ENCODE results near the gene NAV3. TPM values are rescaled to one million over a fixed set of nuclear protein-coding genes. Genes with fewer than 3 reads are reported as not detected.

NAV3 gene
- not detected for total RNA-seq

- ChIA-PET CTCF (no interaction called here), POLR2A (no interaction called here)
- no peak within 1 kb of the TSS for H3K27ac Mint-ChIP-seq
- DNase-seq (no peak), ATAC-seq (no peak)
- no peaks in the 10 kb centered on the region for H3K9me3 Mint-ChIP-seq (ENCODE audit: insufficient read depth)
- no peaks in the 10 kb centered on the region for H3K36me3 Mint-ChIP-seq (ENCODE audit: low read depth)
- no peaks in the 10 kb centered on the region for H3K4me1 Mint-ChIP-seq (ENCODE audit: low read depth)
- H3K4me3 Mint-ChIP-seq, result no peak within 1 kb of the TSS
- H3K27me3 Mint-ChIP-seq (ENCODE audit: low read depth), result no peaks in the 10 kb centered on the region
Observed at GRCh38 chr12:77830583-77831351, at the start of gene NAV3. NAV3 (plus strand) TSS chr12:77830894; CDS start chr12:77831462, 568 bp downstream.

GRCh38 chr12:77782034-77782433 lies 48.7 kb upstream of the NAV3 start:
- POLR2A ChIA-PET, result no interaction called here
- Mint-ChIP-seq H3K4me1 (ENCODE audit: low read depth) (no peaks in the 10 kb centered on the region), H3K27ac (no peak overlapping the region), H3K36me3 (ENCODE audit: low read depth) (no peaks in the 10 kb centered on the region), H3K4me3 (no peak overlapping the region), H3K27me3 (ENCODE audit: low read depth) (no peaks in the 10 kb centered on the region), H3K9me3 (ENCODE audit: insufficient read depth) (no peaks in the 10 kb centered on the region)
- DNase-seq, result no peak
- CTCF ChIA-PET, result no interaction called here
- no peak for ATAC-seq

- Mint-ChIP-seq H3K36me3 (ENCODE audit: low read depth) (no peaks in the 10 kb centered on the region), H3K27me3 (ENCODE audit: low read depth) (no peaks in the 10 kb centered on the region), H3K27ac (no peak overlapping the region), H3K4me3 (no peak overlapping the region), H3K4me1 (ENCODE audit: low read depth) (no peaks in the 10 kb centered on the region), H3K9me3 (ENCODE audit: insufficient read depth) (no peaks in the 10 kb centered on the region)
- DNase-seq (no peak), ATAC-seq (no peak)
- ChIA-PET CTCF (no interaction called here), POLR2A (no interaction called here)
Observed at GRCh38 chr12:77782766-77783165, 47.9 kb upstream of the NAV3 start.

- Mint-ChIP-seq H3K4me1 (ENCODE audit: low read depth) (no peaks in the 10 kb centered on the region), H3K27me3 (ENCODE audit: low read depth) (no peaks in the 10 kb centered on the region), H3K36me3 (ENCODE audit: low read depth) (no peaks in the 10 kb centered on the region), H3K9me3 (ENCODE audit: insufficient read depth) (no peaks in the 10 kb centered on the region), H3K4me3 (no peak overlapping the region), H3K27ac (no peak overlapping the region)
- CTCF ChIA-PET, result no interaction called here
- no peak for ATAC-seq
- DNase-seq, result no peak
- POLR2A ChIA-PET, result no interaction called here
Observed at GRCh38 chr12:77785211-77785610, 45.5 kb upstream of the NAV3 start.

- no peak for ATAC-seq
- CTCF ChIA-PET, result no interaction called here
- H3K4me3 Mint-ChIP-seq, result no peak overlapping the region
- POLR2A ChIA-PET, result no interaction called here
- DNase-seq, result no peak
- H3K27ac Mint-ChIP-seq, result no peak overlapping the region
- no peaks in the 10 kb centered on the region for H3K27me3 Mint-ChIP-seq (ENCODE audit: low read depth)
- H3K36me3 Mint-ChIP-seq (ENCODE audit: low read depth), result no peaks in the 10 kb centered on the region
- peaks cover 3% of the 10 kb centered on the region for H3K9me3 Mint-ChIP-seq (ENCODE audit: insufficient read depth)
- H3K4me1 Mint-ChIP-seq (ENCODE audit: low read depth), result no peaks in the 10 kb centered on the region
Observed at GRCh38 chr12:77786675-77787074, 44.0 kb upstream of the NAV3 start.

GRCh38 chr12:77788231-77789168 lies 42.2 kb upstream of the NAV3 start:
- peaks cover 3% of the 10 kb centered on the region for H3K9me3 Mint-ChIP-seq (ENCODE audit: insufficient read depth)
- ATAC-seq (no peak), DNase-seq (no peak)
- ChIA-PET POLR2A (no interaction called here), CTCF (no interaction called here)
- H3K27me3 Mint-ChIP-seq (ENCODE audit: low read depth), result no peaks in the 10 kb centered on the region
- no peak overlapping the region for H3K27ac Mint-ChIP-seq
- no peak overlapping the region for H3K4me3 Mint-ChIP-seq
- H3K36me3 Mint-ChIP-seq (ENCODE audit: low read depth), result no peaks in the 10 kb centered on the region
- H3K4me1 Mint-ChIP-seq (ENCODE audit: low read depth), result no peaks in the 10 kb centered on the region

- Mint-ChIP-seq H3K27me3 (ENCODE audit: low read depth) (no peaks in the 10 kb centered on the region), H3K36me3 (ENCODE audit: low read depth) (no peaks in the 10 kb centered on the region), H3K4me1 (ENCODE audit: low read depth) (no peaks in the 10 kb centered on the region), H3K27ac (no peak overlapping the region), H3K9me3 (ENCODE audit: insufficient read depth) (peaks cover 8% of the 10 kb centered on the region), H3K4me3 (no peak overlapping the region)
- CTCF ChIA-PET, result no interaction called here
- DNase-seq, result no peak
- POLR2A ChIA-PET, result no interaction called here
- ATAC-seq, result no peak
Observed at GRCh38 chr12:77795699-77796098, 35.0 kb upstream of the NAV3 start.

GRCh38 chr12:77796775-77797174 lies 33.9 kb upstream of the NAV3 start:
- Mint-ChIP-seq H3K4me1 (ENCODE audit: low read depth) (no peaks in the 10 kb centered on the region), H3K4me3 (no peak overlapping the region), H3K9me3 (ENCODE audit: insufficient read depth) (peaks cover 5% of the 10 kb centered on the region)

GRCh38 chr12:77800501-77800900 lies 30.2 kb upstream of the NAV3 start:
- Mint-ChIP-seq H3K27me3 (ENCODE audit: low read depth) (no peaks in the 10 kb centered on the region), H3K4me3 (no peak overlapping the region), H3K4me1 (ENCODE audit: low read depth) (no peaks in the 10 kb centered on the region), H3K27ac (no peak overlapping the region), H3K36me3 (ENCODE audit: low read depth) (no peaks in the 10 kb centered on the region), H3K9me3 (ENCODE audit: insufficient read depth) (peaks cover 10% of the 10 kb centered on the region)
- DNase-seq (no peak), ATAC-seq (no peak)
- POLR2A ChIA-PET, result no interaction called here
- CTCF ChIA-PET, result no interaction called here

More at GRCh38 chr12:77796775-77797174, 33.9 kb upstream of the NAV3 start:
- no peak for DNase-seq
- ATAC-seq, result no peak
- ChIA-PET POLR2A (no interaction called here), CTCF (no interaction called here)
- Mint-ChIP-seq H3K27ac (no peak overlapping the region), H3K36me3 (ENCODE audit: low read depth) (no peaks in the 10 kb centered on the region), H3K27me3 (ENCODE audit: low read depth) (no peaks in the 10 kb centered on the region)

GRCh38 chr12:77808534-77808933 lies 22.2 kb upstream of the NAV3 start:
- ChIA-PET POLR2A (no interaction called here), CTCF (no interaction called here)
- Mint-ChIP-seq H3K36me3 (ENCODE audit: low read depth) (no peaks in the 10 kb centered on the region), H3K4me1 (ENCODE audit: low read depth) (no peaks in the 10 kb centered on the region), H3K9me3 (ENCODE audit: insufficient read depth) (peaks cover 3% of the 10 kb centered on the region), H3K27ac (no peak overlapping the region), H3K4me3 (no peak overlapping the region), H3K27me3 (ENCODE audit: low read depth) (no peaks in the 10 kb centered on the region)
- DNase-seq (no peak), ATAC-seq (no peak)

- ChIA-PET CTCF (no interaction called here), POLR2A (no interaction called here)
Observed at GRCh38 chr12:77813558-77813957, 17.1 kb upstream of the NAV3 start.

GRCh38 chr12:77814386-77814785 lies 16.3 kb upstream of the NAV3 start:
- no peak overlapping the region for H3K4me3 Mint-ChIP-seq
- DNase-seq (no peak), ATAC-seq (no peak)
- POLR2A ChIA-PET, result no interaction called here
- no peaks in the 10 kb centered on the region for H3K36me3 Mint-ChIP-seq (ENCODE audit: low read depth)
- H3K4me1 Mint-ChIP-seq (ENCODE audit: low read depth), result no peaks in the 10 kb centered on the region
- no peaks in the 10 kb centered on the region for H3K9me3 Mint-ChIP-seq (ENCODE audit: insufficient read depth)
- CTCF ChIA-PET, result no interaction called here
- H3K27ac Mint-ChIP-seq, result no peak overlapping the region
- H3K27me3 Mint-ChIP-seq (ENCODE audit: low read depth), result no peaks in the 10 kb centered on the region

More at GRCh38 chr12:77813558-77813957, 17.1 kb upstream of the NAV3 start:
- ATAC-seq (no peak), DNase-seq (no peak)
- H3K4me1 Mint-ChIP-seq (ENCODE audit: low read depth), result no peaks in the 10 kb centered on the region
- no peaks in the 10 kb centered on the region for H3K9me3 Mint-ChIP-seq (ENCODE audit: insufficient read depth)
- H3K27ac Mint-ChIP-seq, result no peak overlapping the region
- H3K27me3 Mint-ChIP-seq (ENCODE audit: low read depth), result no peaks in the 10 kb centered on the region
- no peaks in the 10 kb centered on the region for H3K36me3 Mint-ChIP-seq (ENCODE audit: low read depth)
- H3K4me3 Mint-ChIP-seq, result no peak overlapping the region

Data from activated CD8-positive, alpha-beta T cell treated with anti-CD3 and anti-CD28 coated beads, Interleukin-2, amount 10 ng/mL, durations not matched to agents 7 days and 5 days (primary cell).